Measurements from ENCODE around the gene ZC2HC1C. TPM values are rescaled to one million over a fixed set of nuclear protein-coding genes. Genes with fewer than 3 reads are reported as not detected.

Gene ZC2HC1C
- total and polyA plus RNA-seq, 2 donors (not counting 1 experiment from before 2014, with no cell fraction given), result 0.21 to 0.59 TPM

DNA sequence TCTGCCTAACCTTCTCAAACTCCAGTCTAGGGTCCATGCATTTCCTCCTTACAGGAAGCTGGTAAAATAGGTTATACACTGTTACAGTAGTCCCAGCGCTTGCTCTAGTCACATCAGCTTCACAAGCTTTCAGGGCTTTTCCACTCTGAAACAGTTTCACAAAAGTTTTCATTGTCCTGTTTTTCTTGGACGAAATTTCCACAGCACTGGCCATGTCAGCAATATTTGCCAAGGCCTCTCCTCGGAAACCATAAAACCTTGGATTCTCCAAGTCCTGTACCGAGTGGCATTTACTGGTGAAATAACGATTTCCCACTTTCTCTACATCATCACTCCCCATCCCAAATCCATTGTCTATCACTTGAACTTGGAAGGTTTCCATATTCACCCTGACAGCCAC lies 20.3 kb upstream of the ZC2HC1C start:
- H3K4me3 Mint-ChIP-seq, result no peak overlapping the region
- no peaks in the 10 kb centered on the region for H3K27me3 Mint-ChIP-seq
- Histone ChIP-seq H3K4me3 (ENCODE audit: control extremely low read depth in 1 of 5, extremely low read depth in 1 of 5, insufficient read depth in 1 of 5, low read depth in 2 of 5, low read length in 4 of 5) (no peak overlapping the region), H3K79me2 (ENCODE audit: control insufficient read depth, insufficient read depth, low read length) (peaks cover 22% of the 10 kb centered on the region), H4K20me1 (ENCODE audit: control insufficient read depth, insufficient read depth, low read length, poor library complexity, severe bottlenecking) (no peaks in the 10 kb centered on the region), H2AFZ (ENCODE audit: insufficient read depth, low read depth, low read length, poor library complexity, severe bottlenecking) (no peak overlapping the region), H3K4me1 (ENCODE audit: control insufficient read depth in 2 of 2, insufficient read depth in 2 of 2, low read length in 2 of 2) (peaks cover 9 to 10% of the 10 kb centered on the region in 2 donors), H3K4me2 (replicated peaks; ENCODE audit: low read depth, low read length, poor library complexity, severe bottlenecking) (no peak overlapping the region), H3K9me3 (ENCODE audit: control extremely low read depth in 1 of 3, control insufficient read depth in 2 of 3, insufficient read depth in 1 of 3, low read length in 2 of 3) (no peaks in the 10 kb centered on the region), H3K27me3 (replicated peaks in 1 of 4; ENCODE audit: control extremely low read depth in 1 of 4, control insufficient read depth in 3 of 4, insufficient read depth in 4 of 4, low read length in 3 of 4) (no peaks in the 10 kb centered on the region), H3K36me3 (replicated peaks in 1 of 2; ENCODE audit: control extremely low read depth in 1 of 2, control insufficient read depth in 1 of 2, extremely low read depth in 1 of 2, insufficient read depth in 2 of 2, low read length in 1 of 2) (no peaks in the 10 kb centered on the region), H3K9ac (ENCODE audit: low read length) (no peak overlapping the region), H3K27ac (ENCODE audit: low read length in 2 of 2) (no peak overlapping the region)
- H3K9me3 Mint-ChIP-seq (ENCODE audit: insufficient read depth), result no peaks in the 10 kb centered on the region
- intact Hi-C loops (cut with micrococcal nuclease), result no loop called here
- ChIA-PET CTCF (interaction anchor here (1.2 to 1.5 kb wide), 2 partner anchors 14 to 18 kb away, joined by 3 read pairs; no protein-coding TSS in a partner anchor), POLR2A (interaction anchor here (0.8 kb wide), 1 partner anchor 15 kb away, joined by 3 read pairs; the partner anchor contains the start of gene ACYP1)
- DNase-seq (no peak), ATAC-seq (ENCODE audit: low read depth) (no peak)
- peaks cover 26% of the 10 kb centered on the region for H3K4me1 Mint-ChIP-seq
- TF ChIP-seq, protein P1, sequence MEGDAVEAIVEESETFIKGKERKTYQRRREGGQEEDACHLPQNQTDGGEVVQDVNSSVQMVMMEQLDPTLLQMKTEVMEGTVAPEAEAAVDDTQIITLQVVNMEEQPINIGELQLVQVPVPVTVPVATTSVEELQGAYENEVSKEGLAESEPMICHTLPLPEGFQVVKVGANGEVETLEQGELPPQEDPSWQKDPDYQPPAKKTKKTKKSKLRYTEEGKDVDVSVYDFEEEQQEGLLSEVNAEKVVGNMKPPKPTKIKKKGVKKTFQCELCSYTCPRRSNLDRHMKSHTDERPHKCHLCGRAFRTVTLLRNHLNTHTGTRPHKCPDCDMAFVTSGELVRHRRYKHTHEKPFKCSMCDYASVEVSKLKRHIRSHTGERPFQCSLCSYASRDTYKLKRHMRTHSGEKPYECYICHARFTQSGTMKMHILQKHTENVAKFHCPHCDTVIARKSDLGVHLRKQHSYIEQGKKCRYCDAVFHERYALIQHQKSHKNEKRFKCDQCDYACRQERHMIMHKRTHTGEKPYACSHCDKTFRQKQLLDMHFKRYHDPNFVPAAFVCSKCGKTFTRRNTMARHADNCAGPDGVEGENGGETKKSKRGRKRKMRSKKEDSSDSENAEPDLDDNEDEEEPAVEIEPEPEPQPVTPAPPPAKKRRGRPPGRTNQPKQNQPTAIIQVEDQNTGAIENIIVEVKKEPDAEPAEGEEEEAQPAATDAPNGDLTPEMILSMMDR (IDR thresholded peaks at IDR 0.05), result no peak
- no peak for TF ChIP-seq EZH2 (IDR thresholded peaks at IDR 0.05; ENCODE audit: borderline replicate concordance, insufficient read depth, low read depth, low read length, poor library complexity, severe bottlenecking)
- H3K27ac Mint-ChIP-seq, result no peak overlapping the region
- 95% methylated on average over 5 of the region's 5 CpGs for WGBS (ENCODE audit: insufficient coverage)

DNA sequence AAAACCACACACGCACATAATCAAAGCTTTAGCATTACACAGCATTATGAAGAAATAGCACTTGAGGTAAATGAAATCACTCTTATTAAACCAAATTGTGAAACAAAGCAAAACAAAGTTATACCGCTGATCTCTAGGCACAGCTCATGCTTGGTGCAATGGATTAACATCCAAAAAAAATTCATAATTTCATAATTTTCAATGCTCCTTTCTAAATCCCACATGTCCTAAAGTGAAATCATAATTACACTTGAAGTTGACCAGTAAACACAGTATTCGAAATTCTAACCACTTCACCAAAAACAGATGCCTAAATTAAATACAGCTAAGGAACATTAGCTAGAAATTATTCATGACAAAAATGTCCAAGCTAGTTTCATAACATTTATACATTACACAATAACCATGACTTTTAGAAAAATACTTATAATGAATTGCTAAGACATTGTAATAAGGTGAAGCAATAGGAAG lies 19.7 kb upstream of the ZC2HC1C start:
- H3K27ac Mint-ChIP-seq, result no peak overlapping the region
- DNase-seq, result no peak
- H3K4me1 ChIP-seq (ENCODE audit: control insufficient read depth in 2 of 2, insufficient read depth in 2 of 2, low read length in 2 of 2), result peaks cover 9 to 10% of the 10 kb centered on the region in 2 donors
- POLR2A ChIA-PET, result no interaction called here
- no peaks in the 10 kb centered on the region for H3K9me3 Mint-ChIP-seq (ENCODE audit: insufficient read depth)
- CTCF ChIA-PET, result interaction anchor here (1.2 to 1.5 kb wide), 2 partner anchors 13 to 17 kb away, joined by 3 read pairs; no protein-coding TSS in a partner anchor
- H4K20me1 ChIP-seq (ENCODE audit: control insufficient read depth, insufficient read depth, low read length, poor library complexity, severe bottlenecking), result no peaks in the 10 kb centered on the region
- no peak overlapping the region for H3K9ac ChIP-seq (ENCODE audit: low read length)
- TF ChIP-seq, protein P1 (IDR thresholded peaks at IDR 0.05), result no peak
- no peak for TF ChIP-seq EZH2 (IDR thresholded peaks at IDR 0.05; ENCODE audit: borderline replicate concordance, insufficient read depth, low read depth, low read length, poor library complexity, severe bottlenecking)
- H3K27me3 Mint-ChIP-seq, result no peaks in the 10 kb centered on the region
- H3K27me3 ChIP-seq (replicated peaks in 1 of 4; ENCODE audit: control extremely low read depth in 1 of 4, control insufficient read depth in 3 of 4, insufficient read depth in 4 of 4, low read length in 3 of 4), result no peaks in the 10 kb centered on the region
- intact Hi-C loops (cut with micrococcal nuclease), result no loop called here
- ATAC-seq (ENCODE audit: low read depth), result no peak
- no peak overlapping the region for H3K4me3 ChIP-seq (ENCODE audit: control extremely low read depth in 1 of 5, extremely low read depth in 1 of 5, insufficient read depth in 1 of 5, low read depth in 2 of 5, low read length in 4 of 5)
- H2AFZ ChIP-seq (ENCODE audit: insufficient read depth, low read depth, low read length, poor library complexity, severe bottlenecking), result no peak overlapping the region
- peaks cover 22% of the 10 kb centered on the region for H3K79me2 ChIP-seq (ENCODE audit: control insufficient read depth, insufficient read depth, low read length)
- no peaks in the 10 kb centered on the region for H3K36me3 ChIP-seq (replicated peaks in 1 of 2; ENCODE audit: control extremely low read depth in 1 of 2, control insufficient read depth in 1 of 2, extremely low read depth in 1 of 2, insufficient read depth in 2 of 2, low read length in 1 of 2)
- WGBS (ENCODE audit: insufficient coverage), result no CpG with 5 or more reads among the region's 3 CpGs
- no peak overlapping the region for H3K27ac ChIP-seq (ENCODE audit: low read length in 2 of 2)
- no peaks in the 10 kb centered on the region for H3K9me3 ChIP-seq (ENCODE audit: control extremely low read depth in 1 of 3, control insufficient read depth in 2 of 3, insufficient read depth in 1 of 3, low read length in 2 of 3)
- H3K4me1 Mint-ChIP-seq, result peaks cover 21% of the 10 kb centered on the region
- peak overlapping the region; percentile 87 for H3K4me2 ChIP-seq (replicated peaks; ENCODE audit: low read depth, low read length, poor library complexity, severe bottlenecking)
- H3K4me3 Mint-ChIP-seq, result peak overlapping the region; percentile 97
